ENCODE measurements around the gene GABRA4.

- TF ChIP-seq CTCF (IDR thresholded peaks at IDR 0.05) (no peak), POLR2A (IDR thresholded peaks at IDR 0.05) (no peak)
Observed at GRCh38 chr4:47031011-47031678, 37.8 kb upstream of the GABRA4 start, which contains the start of gene GABRB1.
